ENCODE results near the gene OAS3. TPM values are rescaled to one million over a fixed set of nuclear protein-coding genes. Genes with fewer than 3 reads are reported as not detected.

Gene OAS3
- total and polyA plus RNA-seq, 9 of the 15 experiments (the other 6 are each of a cell fraction or from before 2014, with no cell fraction given) = 0.21 to 2.0 (median 0.83) TPM

DNA sequence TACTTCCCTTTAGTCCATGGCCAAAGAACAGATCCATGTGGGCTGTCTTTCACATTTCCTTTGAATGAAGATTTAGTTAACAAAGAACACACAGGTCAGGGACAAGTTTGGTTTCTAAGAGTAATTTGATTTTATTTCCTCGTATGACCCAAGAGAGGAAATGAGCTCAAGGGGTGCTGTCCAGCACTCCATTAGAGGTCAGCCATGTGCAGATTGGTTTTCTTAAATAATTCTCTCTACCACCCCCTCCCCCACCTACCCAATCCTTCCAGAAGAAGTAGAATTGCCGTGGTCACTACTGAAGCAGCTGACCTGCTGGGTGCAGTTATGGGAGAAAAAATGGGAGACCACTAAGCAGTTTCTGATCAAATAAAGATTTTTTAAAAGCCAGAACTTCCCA is 45.4 kb upstream of the OAS3 start:
- no peak for TF ChIP-seq ARID1B (IDR thresholded peaks at IDR 0.05)
- TF ChIP-seq, protein P1, sequence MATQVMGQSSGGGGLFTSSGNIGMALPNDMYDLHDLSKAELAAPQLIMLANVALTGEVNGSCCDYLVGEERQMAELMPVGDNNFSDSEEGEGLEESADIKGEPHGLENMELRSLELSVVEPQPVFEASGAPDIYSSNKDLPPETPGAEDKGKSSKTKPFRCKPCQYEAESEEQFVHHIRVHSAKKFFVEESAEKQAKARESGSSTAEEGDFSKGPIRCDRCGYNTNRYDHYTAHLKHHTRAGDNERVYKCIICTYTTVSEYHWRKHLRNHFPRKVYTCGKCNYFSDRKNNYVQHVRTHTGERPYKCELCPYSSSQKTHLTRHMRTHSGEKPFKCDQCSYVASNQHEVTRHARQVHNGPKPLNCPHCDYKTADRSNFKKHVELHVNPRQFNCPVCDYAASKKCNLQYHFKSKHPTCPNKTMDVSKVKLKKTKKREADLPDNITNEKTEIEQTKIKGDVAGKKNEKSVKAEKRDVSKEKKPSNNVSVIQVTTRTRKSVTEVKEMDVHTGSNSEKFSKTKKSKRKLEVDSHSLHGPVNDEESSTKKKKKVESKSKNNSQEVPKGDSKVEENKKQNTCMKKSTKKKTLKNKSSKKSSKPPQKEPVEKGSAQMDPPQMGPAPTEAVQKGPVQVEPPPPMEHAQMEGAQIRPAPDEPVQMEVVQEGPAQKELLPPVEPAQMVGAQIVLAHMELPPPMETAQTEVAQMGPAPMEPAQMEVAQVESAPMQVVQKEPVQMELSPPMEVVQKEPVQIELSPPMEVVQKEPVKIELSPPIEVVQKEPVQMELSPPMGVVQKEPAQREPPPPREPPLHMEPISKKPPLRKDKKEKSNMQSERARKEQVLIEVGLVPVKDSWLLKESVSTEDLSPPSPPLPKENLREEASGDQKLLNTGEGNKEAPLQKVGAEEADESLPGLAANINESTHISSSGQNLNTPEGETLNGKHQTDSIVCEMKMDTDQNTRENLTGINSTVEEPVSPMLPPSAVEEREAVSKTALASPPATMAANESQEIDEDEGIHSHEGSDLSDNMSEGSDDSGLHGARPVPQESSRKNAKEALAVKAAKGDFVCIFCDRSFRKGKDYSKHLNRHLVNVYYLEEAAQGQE (IDR thresholded peaks at IDR 0.05; ENCODE audit: borderline replicate concordance) = peak; percentile 56
- TF ChIP-seq, protein P1 (CRISPR knock-in tag; IDR thresholded peaks at IDR 0.05; ENCODE audit: low read depth) = no peak
- Histone ChIP-seq H3K9ac (ENCODE audit: insufficient read depth in 1 of 2, low read depth in 2 of 2, low read length in 2 of 2) (no peak overlapping the region), H3K27me3 (ENCODE audit: control insufficient read depth in 2 of 2, insufficient read depth in 2 of 2, low read length in 2 of 2) (peaks cover 2 to 6% of the 10 kb centered on the region in 2 experiments; a peak in 2 of 5 replicates), H3K9me1 (ENCODE audit: control insufficient read depth, insufficient read depth, low read length) (no peaks in the 10 kb centered on the region), H3K79me2 (ENCODE audit: control insufficient read depth, insufficient read depth, low read length) (no peaks in the 10 kb centered on the region), H3K36me3 (ENCODE audit: control insufficient read depth, insufficient read depth, low read length) (no peaks in the 10 kb centered on the region), H3K27ac (ENCODE audit: extremely low read depth, low read depth, low read length) (no peak overlapping the region), H4K20me1 (replicated peaks; ENCODE audit: control insufficient read depth, insufficient read depth, low read length) (no peaks in the 10 kb centered on the region; the same call in 1 of the 2 replicates), H3K9me3 (replicated peaks; ENCODE audit: control insufficient read depth, insufficient read depth, low read depth, low read length) (no peaks in the 10 kb centered on the region), H2AFZ (ENCODE audit: low read depth, low read length) (no peak overlapping the region), H3K4me3 (no peak overlapping the region), H3K4me2 (ENCODE audit: insufficient read depth, low read length) (no peak overlapping the region), H3K4me1 (replicated peaks in 1 of 2; ENCODE audit: control insufficient read depth in 2 of 2, insufficient read depth in 2 of 2, low read length in 2 of 2) (no peaks in the 10 kb centered on the region)
- FAIRE-seq = no peak
- in situ Hi-C loops (cut with MboI) (no loop called here), intact Hi-C loops (cut with micrococcal nuclease) (no loop called here)
- WGBS (ENCODE audit: insufficient coverage, low coverage, missing lambda C conversion rate) = 0% methylated on average over 2 of the region's 2 CpGs
- ATAC-seq = no peak
- ChIA-PET CTCF (ENCODE audit: low intra/inter-chr PET ratio) (no interaction called here), POLR2A (interaction anchor here (0.6 to 0.7 kb wide), 2 partner anchors 26 to 104 kb away, joined by 3 read pairs; no protein-coding TSS in a partner anchor)
- no TSS peak for BruUV-seq (replicated peaks)
- DNase-seq (ENCODE audit: extremely low read depth in 1 of 4, low spot score in 3 of 4) = no peak
